ENCODE results near the gene KNSTRN. TPM values are rescaled to one million over a fixed set of nuclear protein-coding genes. Genes with fewer than 3 reads are reported as not detected.

Gene KNSTRN
- total RNA-seq, 6 experiments from 2014 or later, result 5.4 to 17.2 (median 11.2) TPM

DNA sequence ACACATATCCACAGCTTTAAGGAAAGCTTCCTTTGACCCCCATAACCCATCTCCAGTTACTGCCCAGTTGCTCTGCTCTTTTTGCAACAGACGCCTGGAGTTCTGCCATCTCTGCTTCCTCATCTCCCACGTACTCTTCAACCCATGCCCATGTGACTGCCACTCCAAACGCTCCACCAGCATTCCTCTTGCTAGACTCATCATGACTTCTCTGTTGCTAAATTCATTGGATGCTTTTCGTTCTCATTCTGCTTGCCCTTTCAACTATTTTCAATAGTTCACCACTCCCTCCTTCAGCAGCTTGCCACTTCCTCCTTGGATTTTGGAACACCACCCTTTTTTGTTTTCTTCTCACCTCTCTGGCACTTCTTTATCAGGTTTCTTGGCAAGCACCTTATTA lies 2.7 kb upstream of the KNSTRN start:
- WGBS (ENCODE audit: insufficient coverage, low coverage, low lambda C conversion rate, missing lambda C conversion rate), result 2% methylated on average over 4 of the region's 4 CpGs

DNA sequence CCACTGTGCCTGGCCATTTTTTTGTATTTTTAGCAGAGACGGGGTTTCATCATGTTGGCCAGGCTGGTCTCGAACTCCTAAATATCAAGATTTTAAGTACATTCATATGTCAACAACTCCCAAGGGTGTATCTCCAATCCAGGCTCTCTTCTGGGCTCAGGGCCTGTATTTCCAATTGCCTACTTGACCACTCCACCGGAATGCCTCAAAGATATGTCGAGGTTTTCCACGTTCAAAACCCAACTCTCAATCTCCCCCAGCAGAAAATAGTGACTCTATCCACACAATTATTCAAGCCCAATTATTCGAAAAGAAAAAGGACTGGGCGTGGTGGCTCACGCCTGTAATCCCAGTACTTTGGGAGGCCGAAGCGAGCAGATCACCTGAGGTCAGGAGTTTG lies 1.9 kb upstream of the KNSTRN start:
- TF ChIP-seq POLR2A (IDR thresholded peaks at IDR 0.05), result no peak
- TF ChIP-seq, protein P1, sequence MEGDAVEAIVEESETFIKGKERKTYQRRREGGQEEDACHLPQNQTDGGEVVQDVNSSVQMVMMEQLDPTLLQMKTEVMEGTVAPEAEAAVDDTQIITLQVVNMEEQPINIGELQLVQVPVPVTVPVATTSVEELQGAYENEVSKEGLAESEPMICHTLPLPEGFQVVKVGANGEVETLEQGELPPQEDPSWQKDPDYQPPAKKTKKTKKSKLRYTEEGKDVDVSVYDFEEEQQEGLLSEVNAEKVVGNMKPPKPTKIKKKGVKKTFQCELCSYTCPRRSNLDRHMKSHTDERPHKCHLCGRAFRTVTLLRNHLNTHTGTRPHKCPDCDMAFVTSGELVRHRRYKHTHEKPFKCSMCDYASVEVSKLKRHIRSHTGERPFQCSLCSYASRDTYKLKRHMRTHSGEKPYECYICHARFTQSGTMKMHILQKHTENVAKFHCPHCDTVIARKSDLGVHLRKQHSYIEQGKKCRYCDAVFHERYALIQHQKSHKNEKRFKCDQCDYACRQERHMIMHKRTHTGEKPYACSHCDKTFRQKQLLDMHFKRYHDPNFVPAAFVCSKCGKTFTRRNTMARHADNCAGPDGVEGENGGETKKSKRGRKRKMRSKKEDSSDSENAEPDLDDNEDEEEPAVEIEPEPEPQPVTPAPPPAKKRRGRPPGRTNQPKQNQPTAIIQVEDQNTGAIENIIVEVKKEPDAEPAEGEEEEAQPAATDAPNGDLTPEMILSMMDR (IDR thresholded peaks at IDR 0.05), result no peak
- WGBS (ENCODE audit: insufficient coverage, low coverage, low lambda C conversion rate, missing lambda C conversion rate), result 93% methylated on average over 10 of the region's 10 CpGs
- no peaks in the 10 kb centered on the region for H3K9me3 ChIP-seq
- H3K4me3 ChIP-seq, result no peak overlapping the region
- DNase-seq, result no peak
- intact Hi-C loops (cut with DNase I), result no loop called here
- H3K4me1 ChIP-seq, result peaks cover 0 to 40% (median 8%) of the 10 kb centered on the region in 4 donors
- H3K36me3 ChIP-seq, result no peaks in the 10 kb centered on the region
- H3K27ac ChIP-seq, result no peak overlapping the region
- no peaks in the 10 kb centered on the region for H3K27me3 ChIP-seq
- no peak for ATAC-seq

More for the DNA sequence above, 2.7 kb upstream of the KNSTRN start:
- DNase-seq (peak; percentile 66 to 82 (median 68)), ATAC-seq (peak; percentile 32 to 69 (median 35))
- intact Hi-C loops (cut with DNase I), result no loop called here
- H3K4me1 ChIP-seq, result peaks cover 0 to 33% (median 8%) of the 10 kb centered on the region in 4 donors
- no peak overlapping the region for H3K4me3 ChIP-seq
- no peaks in the 10 kb centered on the region for H3K9me3 ChIP-seq
- no peaks in the 10 kb centered on the region for H3K27me3 ChIP-seq
- TF ChIP-seq, protein P1 (IDR thresholded peaks at IDR 0.05), result no peak
- TF ChIP-seq POLR2A (IDR thresholded peaks at IDR 0.05), result no peak
- no peaks in the 10 kb centered on the region for H3K36me3 ChIP-seq
- H3K27ac ChIP-seq, result no peak overlapping the region

DNA sequence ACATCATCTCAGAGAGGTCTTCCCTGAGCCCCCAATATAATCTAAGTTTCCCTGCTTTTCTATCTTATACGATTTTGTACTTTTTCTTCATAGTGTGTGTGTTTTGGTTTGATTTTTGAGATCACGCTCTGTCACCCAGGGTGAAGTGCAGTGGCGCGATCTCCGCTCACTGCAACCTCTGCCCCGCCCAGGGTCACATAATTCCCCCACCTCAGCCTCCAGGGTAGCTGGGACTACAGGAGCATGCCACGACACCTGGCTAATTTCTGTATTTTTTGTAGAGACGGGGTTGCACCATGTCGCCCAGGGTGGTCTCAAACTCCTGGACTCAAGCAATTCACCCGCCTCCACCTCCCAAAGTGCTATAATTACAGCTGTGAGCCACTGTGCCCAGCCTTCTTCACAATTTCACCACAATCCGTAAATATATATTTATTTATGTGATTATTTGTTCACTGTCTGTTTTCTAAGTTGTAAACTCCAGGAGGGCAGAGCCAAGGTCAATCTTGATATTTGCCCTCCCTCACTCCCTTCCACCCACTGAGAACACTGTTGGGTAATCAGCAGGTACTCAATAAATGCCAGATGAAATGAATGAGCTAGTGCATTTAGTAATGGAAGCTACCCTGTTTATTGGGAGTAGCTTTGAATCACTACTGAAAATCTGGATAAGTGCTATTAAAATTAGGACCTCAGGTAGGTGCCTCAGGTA lies 547 bp upstream of the KNSTRN start:
- Histone ChIP-seq H3K36me3 (peaks cover 0 to 4% (median 0%) of the 10 kb centered on the region in 4 donors), H3K27me3 (no peaks in the 10 kb centered on the region), H3K27ac (peak overlapping the region in 2 of 3 donors; percentile 76 to 83), H3K4me1 (peaks cover 0 to 54% (median 8%) of the 10 kb centered on the region in 4 donors), H3K9me3 (no peaks in the 10 kb centered on the region), H3K4me3 (peak overlapping the region in 1 of 3 donors; percentile 92)
- TF ChIP-seq, protein P1 (IDR thresholded peaks at IDR 0.05), result no peak
- no peak for TF ChIP-seq POLR2A (IDR thresholded peaks at IDR 0.05)
- peak; percentile 59 to 79 (median 72) for ATAC-seq
- intact Hi-C loops (cut with DNase I), result no loop called here
- 38% methylated on average over 11 of the region's 11 CpGs for WGBS (ENCODE audit: insufficient coverage, low coverage, low lambda C conversion rate, missing lambda C conversion rate)
- peak in 1 of 3 donors; percentile 54 for DNase-seq

DNA sequence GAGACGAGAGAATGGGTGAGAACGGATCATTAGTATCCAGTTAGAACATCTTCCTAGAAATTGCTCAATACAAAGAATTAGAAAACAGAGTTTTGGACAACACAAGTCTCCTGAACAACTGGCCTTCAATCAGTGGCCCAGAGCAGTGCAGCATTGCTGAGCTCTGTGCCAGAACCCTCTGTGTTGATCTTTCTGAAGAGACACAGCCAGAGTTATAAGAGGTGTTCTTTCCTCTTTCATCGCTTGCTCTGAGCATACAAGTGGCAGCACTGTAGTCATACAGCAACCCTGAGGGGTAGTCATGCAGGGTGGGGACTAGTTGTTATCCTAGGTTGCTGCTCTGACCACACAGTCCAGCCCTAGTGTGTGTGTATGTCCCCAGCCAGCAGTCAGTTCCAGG lies 4.0 kb downstream of the KNSTRN start:
- peak overlapping the region in 1 of 3 donors; percentile 16 for H3K27ac ChIP-seq
- intact Hi-C loops (cut with DNase I), result no loop called here
- 90% methylated on average over 2 of the region's 3 CpGs for WGBS (ENCODE audit: insufficient coverage, low coverage, low lambda C conversion rate, missing lambda C conversion rate)

More for the DNA sequence above, 4.0 kb downstream of the KNSTRN start:
- peaks cover 0 to 70% (median 12%) of the 10 kb centered on the region in 4 donors for H3K4me1 ChIP-seq
- no peak for TF ChIP-seq POLR2A (IDR thresholded peaks at IDR 0.05)
- TF ChIP-seq, protein P1 (IDR thresholded peaks at IDR 0.05), result no peak
- ATAC-seq (peak in 1 of 4 donors; percentile 25), DNase-seq (no peak)
- H3K36me3 ChIP-seq, result peaks cover 0 to 8% (median 2%) of the 10 kb centered on the region in 4 donors
- H3K4me3 ChIP-seq, result no peak overlapping the region
- no peaks in the 10 kb centered on the region for H3K27me3 ChIP-seq
- no peaks in the 10 kb centered on the region for H3K9me3 ChIP-seq
